GM19397 (cell line): ENCODE results near the gene ZNF394.
"Not testable (repeated sequence)": the region's sequence is repeated elsewhere in the genome, so short reads cannot be mapped to it uniquely, and the experiment has no call there.

Experiments used
- ATAC-seq: cut with Tn5 transposase; IDR thresholded peaks from one replicate; pipeline ENCODE4 v1.9.1; 2021; ENCODE audit warnings: mild to moderate bottlenecking, moderate library complexity; ENCODE audit not compliant: unreplicated experiment

Gene ZNF394

DNA sequence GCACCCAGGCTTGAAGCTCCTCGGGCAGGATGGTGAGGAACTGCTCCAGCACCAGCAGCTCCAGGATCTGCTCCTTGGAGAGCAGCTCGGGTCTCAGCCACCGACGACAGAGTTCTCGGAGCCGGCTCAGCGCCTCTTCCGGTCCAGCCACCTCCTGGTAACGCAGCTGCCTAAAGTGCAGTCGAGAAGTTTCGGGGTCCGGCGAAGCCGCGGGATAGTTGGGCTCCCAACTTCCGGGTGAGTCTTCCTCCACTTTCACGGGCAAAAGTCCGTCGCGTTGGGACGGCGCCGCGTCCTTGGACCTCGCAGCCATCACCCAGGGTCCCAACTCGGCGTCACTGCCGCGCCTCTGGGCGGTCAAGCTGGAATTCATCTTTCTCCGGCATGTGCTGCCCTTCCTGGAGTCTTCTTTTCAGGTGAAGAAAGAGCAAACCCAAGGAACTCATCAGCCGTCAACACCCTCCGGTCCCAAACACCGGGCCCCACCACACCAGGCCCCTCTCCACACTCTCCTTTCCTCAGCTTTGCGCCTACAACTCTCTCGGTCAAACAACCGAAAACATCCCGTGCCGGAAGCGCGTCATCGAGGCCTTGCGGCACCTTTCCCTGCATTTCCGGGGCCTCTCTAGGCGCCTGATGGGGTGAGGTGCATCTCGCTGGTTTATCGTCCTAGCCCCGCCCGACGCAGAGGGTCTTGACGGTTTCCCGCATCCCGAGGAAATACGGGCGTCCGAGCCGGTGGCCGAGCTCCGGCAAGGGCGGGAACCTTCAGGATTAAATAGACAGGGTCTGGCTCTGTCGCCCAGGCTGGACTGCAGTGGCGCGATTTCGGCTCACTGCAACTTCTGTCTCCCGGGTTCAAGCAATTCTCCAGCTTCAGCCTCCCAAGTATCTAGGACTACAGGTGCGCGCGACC lies at the start of gene ZNF394:
ZNF394 (minus strand) TSS at position 561 of the 916 bp plus-strand sequence; CDS start at position 373, 188 bp downstream.
- peak; percentile 43 for ATAC-seq

GRCh38 chr7:99549545-99549944 lies 49.5 kb upstream of the ZNF394 start:
- not testable (repeated sequence) for ATAC-seq

DNA sequence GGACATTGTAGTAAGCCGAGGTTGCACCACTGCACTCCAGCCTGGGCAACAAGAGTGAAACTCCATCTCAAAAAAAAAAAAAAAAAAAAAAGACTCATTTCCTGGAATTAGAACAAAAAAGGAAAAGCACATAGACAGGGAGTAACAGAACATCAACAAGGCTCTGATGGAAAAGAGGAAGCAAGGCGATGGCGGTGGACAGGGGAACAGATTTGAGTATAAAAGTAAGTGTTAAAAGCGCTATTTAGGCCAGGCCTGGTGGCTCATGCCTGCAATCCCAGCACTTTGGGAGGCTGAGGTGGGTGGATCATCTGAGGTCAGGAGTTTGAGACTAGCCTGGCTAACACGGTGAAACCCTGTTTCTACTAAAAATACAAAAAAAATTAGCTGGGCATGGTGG lies 45.2 kb upstream of the ZNF394 start:
- not testable (repeated sequence) for ATAC-seq

DNA sequence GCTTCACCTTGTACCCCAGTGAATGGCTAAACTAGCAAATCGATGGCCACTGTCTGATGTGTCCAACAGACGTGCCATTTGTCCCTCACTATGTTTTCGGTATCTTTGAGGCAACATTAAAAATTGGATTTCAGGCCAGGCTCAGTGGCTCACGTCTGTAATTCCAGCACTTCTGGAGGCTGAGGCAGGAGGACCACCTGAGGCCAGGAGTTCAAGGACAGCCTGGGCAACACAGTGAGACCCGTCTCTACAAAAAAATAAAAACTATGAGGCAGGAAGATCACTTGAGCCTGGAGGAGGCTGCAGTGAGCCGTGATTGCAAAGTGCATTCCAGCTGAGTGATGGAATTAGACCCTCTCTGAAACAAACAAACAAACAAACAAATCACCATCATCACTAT lies 43.8 kb upstream of the ZNF394 start:
- no peak for ATAC-seq

GRCh38 chr7:99543081-99543671 lies 43.1 kb upstream of the ZNF394 start:
- no peak for ATAC-seq

DNA sequence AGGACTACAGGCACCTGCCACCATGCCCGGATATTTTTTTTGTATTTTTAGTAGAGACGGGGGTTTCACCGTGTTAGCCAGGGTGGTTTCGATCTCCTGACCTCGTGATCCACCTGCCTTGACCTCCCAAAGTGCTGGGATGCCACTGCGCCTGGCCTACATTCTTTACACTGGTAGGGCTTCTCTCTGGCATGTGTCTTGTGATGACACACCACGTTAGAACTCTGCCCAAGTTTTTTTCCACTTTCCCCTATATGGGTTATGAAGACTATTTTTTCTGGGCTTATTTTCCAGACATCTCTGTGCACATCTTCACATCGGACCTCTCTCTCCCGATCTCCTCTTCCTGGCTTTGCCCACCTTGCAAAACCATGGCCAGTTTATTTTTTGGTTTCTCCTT lies 41.1 kb upstream of the ZNF394 start:
- ATAC-seq, result no peak

- ATAC-seq, result no peak
Measured at GRCh38 chr7:99540542-99540941, 40.5 kb upstream of the ZNF394 start.

DNA sequence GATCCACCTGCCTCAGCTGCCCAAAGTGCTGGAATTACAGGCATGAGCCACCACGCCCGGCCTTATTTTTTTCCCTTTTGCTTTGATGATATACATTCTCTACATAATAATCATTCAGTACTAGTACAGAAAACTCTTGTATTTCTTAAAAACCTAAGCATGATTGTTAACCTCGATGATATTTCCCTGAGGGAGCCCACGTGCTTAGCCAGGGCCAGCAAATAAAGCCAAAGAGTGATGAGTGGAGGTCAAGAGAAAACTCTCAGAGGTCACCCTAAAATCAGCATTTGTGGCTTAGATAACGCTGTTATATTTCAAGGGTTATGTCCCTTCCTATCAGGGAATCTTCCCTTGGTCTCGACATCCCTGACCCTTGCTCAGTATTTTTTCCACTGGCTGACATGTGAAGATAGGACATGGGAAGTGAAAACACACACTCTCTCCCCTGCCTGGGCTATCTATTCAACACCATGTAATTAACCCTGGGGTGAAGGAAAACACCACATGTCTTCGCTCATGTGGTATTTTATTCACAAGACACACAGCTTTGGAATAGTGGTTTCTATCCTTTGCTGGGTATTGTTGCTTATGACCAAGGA lies 39.2 kb upstream of the ZNF394 start:
- no peak for ATAC-seq

GRCh38 chr7:99535667-99536066 lies 35.6 kb upstream of the ZNF394 start:
- ATAC-seq, result no peak

GRCh38 chr7:99531354-99531765 lies 31.3 kb upstream of the ZNF394 start:
- ATAC-seq, result no peak

- no peak for ATAC-seq
Measured at GRCh38 chr7:99525713-99526440, 25.8 kb upstream of the ZNF394 start.

DNA sequence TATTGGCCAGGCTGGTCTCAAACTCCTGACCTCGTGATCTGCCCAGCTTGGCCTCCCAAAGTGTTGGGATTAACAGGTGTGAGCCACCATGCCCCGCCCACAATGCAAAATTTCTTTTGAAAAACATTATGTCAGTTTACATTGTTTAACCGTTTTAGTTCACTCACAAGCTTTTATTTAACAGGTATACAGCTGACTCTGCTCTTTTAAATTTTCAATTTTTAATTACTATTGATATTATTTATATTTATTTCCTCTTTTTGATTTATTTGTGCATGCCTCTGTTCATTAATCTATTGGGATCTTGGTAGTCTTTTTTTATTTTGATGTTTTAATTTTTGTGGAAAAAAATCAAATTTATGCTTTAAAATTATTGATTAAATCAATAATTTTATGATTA lies 21.3 kb upstream of the ZNF394 start:
- no peak for ATAC-seq

DNA sequence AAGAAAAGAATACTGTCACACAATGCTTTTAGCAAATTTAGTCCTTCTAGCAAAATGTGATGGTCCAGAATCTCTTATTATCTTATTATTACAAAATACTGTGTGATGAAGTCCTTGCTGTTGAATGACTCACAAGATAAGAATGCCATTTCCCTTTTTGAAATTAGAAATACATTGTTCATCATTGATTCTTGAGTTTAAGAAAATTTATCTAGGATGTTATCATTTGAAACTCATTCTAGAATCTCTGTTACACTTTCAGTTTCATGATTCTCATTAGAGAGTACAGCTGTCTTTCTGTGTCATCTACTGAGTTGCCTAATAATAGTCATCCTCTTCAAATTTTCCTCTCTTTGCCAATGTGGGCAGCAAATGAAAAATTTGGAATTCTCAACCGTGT lies 14.0 kb upstream of the ZNF394 start:
- no peak for ATAC-seq

DNA sequence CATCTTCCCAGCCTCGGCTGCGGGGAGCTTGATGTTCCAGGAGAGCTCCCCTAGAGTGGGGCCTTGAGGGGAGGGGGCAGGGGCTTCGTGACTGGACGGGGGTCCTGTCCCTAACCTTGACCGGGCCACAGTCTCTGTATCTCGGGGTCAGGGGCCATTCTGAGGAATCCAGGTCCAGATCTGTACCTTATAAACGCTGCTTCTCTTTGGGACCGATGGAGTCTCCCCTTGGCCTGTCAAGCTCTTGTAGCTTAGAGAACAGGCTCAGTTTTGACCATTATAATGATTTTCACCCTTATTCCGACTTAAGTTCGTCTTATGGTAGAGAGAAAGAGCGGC lies 5.2 kb upstream of the ZNF394 start:
- no peak for ATAC-seq

DNA sequence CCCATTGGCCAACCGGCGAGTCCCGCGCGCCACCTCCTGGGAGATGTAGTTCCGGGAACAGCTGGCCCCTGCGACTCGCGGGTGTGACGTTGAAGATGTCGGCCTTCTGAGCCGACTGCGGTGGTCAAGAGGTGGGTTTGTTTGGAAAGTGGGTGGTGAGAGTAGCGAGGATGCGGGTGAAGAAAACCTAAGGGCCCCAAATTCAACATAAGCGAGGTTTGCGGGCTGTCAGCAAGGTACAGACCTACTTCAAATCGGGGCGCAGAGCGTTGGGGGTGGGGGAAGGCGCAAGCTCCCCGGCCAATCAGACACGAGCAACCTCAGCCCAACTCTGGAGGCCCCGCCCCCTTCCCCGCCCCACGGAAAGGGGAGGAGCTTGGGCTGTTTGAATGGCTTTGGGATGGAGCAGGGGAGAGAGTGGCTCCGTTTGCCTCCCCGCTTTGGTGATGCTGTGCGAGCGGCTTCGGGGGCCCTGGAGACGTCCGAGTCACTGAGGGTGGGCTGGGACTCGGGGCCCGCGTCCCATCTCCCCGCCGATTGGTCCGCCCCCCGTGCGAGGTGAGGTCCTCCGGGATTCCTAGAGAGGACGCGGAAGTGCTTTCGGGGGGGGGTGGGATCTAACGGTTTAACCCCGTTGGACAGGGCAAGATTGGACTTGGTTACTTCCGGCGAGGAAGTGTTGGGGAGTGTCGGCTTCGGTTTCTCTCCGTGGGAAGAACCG lies 4.7 kb upstream of the ZNF394 start, which contains the start of gene ZKSCAN5:
ZKSCAN5 (plus strand) TSS at position 60 of the 721 bp plus-strand sequence. CDS start 1,383 bp downstream, outside the sequence.
- ATAC-seq, result peak; percentile 81

DNA sequence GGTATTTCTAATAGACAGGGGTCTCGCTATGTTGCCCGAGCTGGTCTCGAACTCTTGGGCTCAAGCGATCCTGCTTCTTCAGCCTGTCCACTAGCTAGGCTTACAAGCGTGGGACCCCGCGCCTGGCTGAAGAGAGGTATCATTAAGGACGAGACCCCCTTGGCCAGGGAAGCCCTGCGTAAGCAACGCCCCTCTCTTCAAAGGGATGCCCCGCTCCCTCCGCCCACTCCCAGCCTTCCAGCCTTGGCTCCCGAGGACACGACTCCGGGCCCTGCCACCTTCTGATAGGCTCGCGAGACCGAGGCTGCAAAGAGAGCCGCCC lies 4.2 kb upstream of the ZNF394 start:
- no peak for ATAC-seq

DNA sequence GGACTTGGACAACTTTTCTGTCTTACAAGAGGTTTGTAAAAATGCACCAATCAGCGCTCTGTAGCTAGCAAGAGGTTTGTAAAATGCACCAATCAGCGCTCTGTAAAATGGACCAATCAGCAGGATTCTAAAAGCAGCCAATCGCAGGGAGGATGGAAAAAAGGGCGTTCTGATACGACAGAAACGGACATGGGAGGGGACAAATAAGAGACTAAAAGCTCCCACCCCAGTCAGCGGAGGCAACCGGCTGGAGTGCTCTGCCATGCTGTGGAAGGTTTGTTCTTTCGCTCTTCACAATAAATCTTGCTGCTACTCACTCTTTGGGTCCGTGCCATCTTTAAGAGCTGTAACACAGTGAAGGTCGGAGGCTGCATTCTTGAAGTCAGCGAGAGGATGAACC lies 1.2 kb upstream of the ZNF394 start:
- ATAC-seq, result not testable (repeated sequence)

DNA sequence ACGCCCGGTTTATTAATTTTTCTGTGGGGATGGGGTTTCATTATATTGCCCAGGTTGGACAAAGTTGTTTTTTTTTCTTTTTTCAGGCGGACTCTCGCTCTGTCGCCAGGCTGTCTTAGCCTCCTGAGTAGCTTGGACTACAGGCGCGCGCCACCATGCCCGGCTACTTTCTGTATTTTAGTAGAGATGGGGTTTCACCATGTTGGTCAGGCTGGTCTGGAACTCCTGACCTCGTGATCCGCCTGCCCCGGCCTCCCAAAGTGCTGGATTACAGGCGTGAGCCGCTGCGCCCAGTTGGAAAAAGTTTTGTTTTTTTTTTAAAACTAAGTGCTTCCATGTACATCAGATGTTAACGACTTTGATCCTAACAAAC lies 542 bp upstream of the ZNF394 start:
- ATAC-seq, result no peak

DNA sequence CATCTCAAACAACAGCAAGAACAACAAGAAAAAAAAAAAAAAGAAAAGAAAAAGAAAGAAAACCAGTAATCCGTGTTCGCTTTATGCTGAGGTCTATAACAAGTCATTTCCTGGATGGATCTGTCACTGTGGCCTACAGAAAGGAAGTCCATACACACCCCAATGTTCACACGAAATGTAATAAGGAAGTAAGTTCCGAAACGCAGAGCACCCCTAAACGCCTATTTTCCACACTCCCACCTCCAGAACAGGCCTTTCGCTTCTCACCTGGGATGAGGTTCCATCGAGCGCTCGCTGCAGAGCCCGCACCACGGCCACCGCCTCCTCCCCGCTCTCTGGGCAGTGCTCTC lies 735 bp downstream of the ZNF394 start:
- ATAC-seq, result no peak

DNA sequence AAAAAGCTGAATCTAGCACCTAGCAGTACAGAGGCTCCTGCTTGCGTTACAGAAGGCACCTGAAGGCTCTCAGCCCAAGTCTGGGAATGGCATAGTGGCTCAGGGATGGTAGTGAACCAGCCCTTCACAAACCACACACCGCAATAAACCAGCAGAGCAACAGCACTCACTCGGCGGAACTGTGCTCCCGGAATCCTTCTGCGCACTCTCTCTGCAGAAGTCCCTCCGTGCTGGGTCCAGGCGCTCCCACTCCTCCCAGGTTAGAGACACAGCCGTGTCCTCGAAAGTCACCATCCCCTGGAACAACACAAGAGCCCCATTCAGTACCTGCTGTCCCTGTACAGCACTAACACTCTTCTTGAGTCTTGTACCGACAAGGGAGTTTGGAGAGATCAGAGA lies 1.5 kb downstream of the ZNF394 start:
- no peak for ATAC-seq
